IMR-90 (cell line): ENCODE data around the gene CMIP. TPM values are rescaled to one million over a fixed set of nuclear protein-coding genes. Genes with fewer than 3 reads are reported as not detected.
"Not testable (repeated sequence)": the region's sequence is repeated elsewhere in the genome, so short reads cannot be mapped to it uniquely, and the experiment has no call there.

ENCODE experiments used
- ATAC-seq: fragments of 200-7000 bp; cut with Tn5 transposase; 2 replicates; pipeline ENCODE4 v1.9.1; 2020; ENCODE audit warnings: low read depth, mild to moderate bottlenecking, moderate library complexity
- BruUV-seq: library from RNA; stranded (reverse); fragments of 400-500 nt; replicated peaks from 2 replicates; lab custom pipeline; 2021; lab: Mats Ljungman, UMichigan
- CTCF ChIA-PET: fragments of 300-600 bp; formaldehyde crosslinking; extraction: SDS; loops from one replicate; lab custom pipeline; 2021; ENCODE audit warnings: antibody characterized with exemption; lab: Yijun Ruan, JAX
- POLR2A ChIA-PET: fragments of 300-600 bp; sonication (Branson Sonifier 250); formaldehyde crosslinking; loops from one replicate; lab custom pipeline; 2022; ENCODE audit warnings: antibody characterized with exemption; ENCODE audit not compliant: unreplicated experiment; lab: Charles Lee
- DNase-seq: peaks from one replicate; pipeline ENCODE4 v3.0.0; 2013
- H2AFZ ChIP-seq: replicated peaks from 2 replicates; pipeline ENCODE3; 2013; ENCODE audit warnings: low read length, mild to moderate bottlenecking; ENCODE audit not compliant: poor library complexity
- H2AK5ac ChIP-seq: 2 replicates; pipeline ENCODE4 v1.6.1; 2013; ENCODE audit warnings: low read depth, low read length, inconsistent platforms
- H2AK9ac ChIP-seq: replicated peaks from 2 replicates; pipeline ENCODE3; 2013; ENCODE audit warnings: mild to moderate bottlenecking, low read depth, low read length, moderate library complexity; ENCODE audit not compliant: poor library complexity
- H2BK120ac ChIP-seq: 2 replicates; pipeline ENCODE4 v1.6.1; 2013; ENCODE audit warnings: low read depth, low read length, inconsistent platforms
- H2BK15ac ChIP-seq: 3 replicates; pipeline ENCODE4 v1.6.1; 2013; ENCODE audit warnings: low read depth, low read length, inconsistent platforms
- H2BK20ac ChIP-seq: 2 replicates; pipeline ENCODE4 v1.6.1; 2013; ENCODE audit warnings: low read depth, mild to moderate bottlenecking, inconsistent platforms, low read length, moderate library complexity
- H2BK5ac ChIP-seq: 2 replicates; pipeline ENCODE4 v1.6.1; 2013; ENCODE audit warnings: mild to moderate bottlenecking, low read depth, low read length, inconsistent platforms; ENCODE audit not compliant: poor library complexity, severe bottlenecking
- H3K14ac ChIP-seq: replicated peaks from 2 replicates; pipeline ENCODE4 v1.6.1; 2013; ENCODE audit warnings: low read depth, low read length, inconsistent platforms
- H3K18ac ChIP-seq: 2 replicates; pipeline ENCODE4 v1.6.1; 2013; ENCODE audit warnings: low read depth, low read length, control low read depth
- H3K23ac ChIP-seq: 2 replicates; pipeline ENCODE4 v1.6.1; 2013; ENCODE audit warnings: low read depth, low read length, inconsistent platforms
- H3K27ac ChIP-seq: 2 replicates; pipeline ENCODE4 v1.5.1; 2013; ENCODE audit warnings: mild to moderate bottlenecking, control low read depth, low read length; ENCODE audit not compliant: insufficient read depth
- H3K27me3 ChIP-seq: 2 replicates; pipeline ENCODE4 v1.6.1; 2013; ENCODE audit warnings: low read length; ENCODE audit not compliant: control insufficient read depth, insufficient read depth
- H3K36me3 ChIP-seq: 2 replicates; pipeline ENCODE4 v1.6.1; 2013; ENCODE audit warnings: low read length, mixed read lengths; ENCODE audit not compliant: control insufficient read depth, insufficient read depth
- H3K4ac ChIP-seq: 2 replicates; pipeline ENCODE4 v1.6.1; 2013; ENCODE audit warnings: low read depth, low read length, inconsistent platforms
- H3K4me1 ChIP-seq: 2 replicates; pipeline ENCODE4 v1.6.1; 2013; ENCODE audit warnings: low read length, mixed read lengths; ENCODE audit not compliant: control insufficient read depth, insufficient read depth
- H3K4me2 ChIP-seq: 2 replicates; pipeline ENCODE4 v1.6.1; 2013; ENCODE audit warnings: low read depth, mild to moderate bottlenecking, control low read depth, low read length, moderate library complexity
- H3K4me3 ChIP-seq: 2 replicates; pipeline ENCODE4 v1.5.1; 2013; ENCODE audit warnings: low read depth, mild to moderate bottlenecking, control low read depth, low read length, moderate library complexity; ENCODE audit not compliant: insufficient read depth
- H3K56ac ChIP-seq: 2 replicates; pipeline ENCODE4 v1.6.1; 2013; ENCODE audit warnings: low read length, inconsistent platforms; ENCODE audit not compliant: insufficient read depth; ENCODE audit errors: extremely low read depth
- H3K79me1 ChIP-seq, 2 experiments: 2 replicates each; pipeline ENCODE4 v1.6.1; 2013; ENCODE audit warnings: low read length in 2 of 2, inconsistent platforms in 1 of 2, low read depth in 1 of 2
- H3K9ac ChIP-seq: 2 replicates; pipeline ENCODE4 v1.6.1; 2013; ENCODE audit warnings: low read depth, low read length, control low read depth
- H3K9me1 ChIP-seq: 2 replicates; pipeline ENCODE4 v1.6.1; 2013; ENCODE audit warnings: low read length, inconsistent platforms; ENCODE audit not compliant: insufficient read depth
- H3K9me3 ChIP-seq: 2 replicates; pipeline ENCODE4 v1.6.1; 2013; ENCODE audit warnings: low read length; ENCODE audit not compliant: control insufficient read depth, insufficient read depth
- H4K20me1 ChIP-seq: 2 replicates; pipeline ENCODE4 v1.6.1; 2013; ENCODE audit warnings: low read length, inconsistent platforms; ENCODE audit not compliant: insufficient read depth
- H4K5ac ChIP-seq: 2 replicates; pipeline ENCODE4 v1.6.1; 2013; ENCODE audit warnings: mild to moderate bottlenecking, low read depth, low read length, control low read depth
- H4K8ac ChIP-seq, 2 experiments: 2 replicates each; pipeline ENCODE4 v1.6.1; 2013; ENCODE audit warnings: low read depth in 2 of 2, low read length in 2 of 2, control low read depth in 1 of 2, inconsistent platforms in 1 of 2
- H4K91ac ChIP-seq: 2 replicates; pipeline ENCODE4 v1.6.1; 2013; ENCODE audit warnings: low read depth, low read length, inconsistent platforms; ENCODE audit not compliant: insufficient read depth
- WGBS, 2 experiments: methylation state at CpG; one replicate each; pipeline versions ENCODE4 v1.1.5 to v1.1.7; 2013; ENCODE audit warnings: missing lambda C conversion rate in 2 of 2; ENCODE audit not compliant: insufficient read length in 1 of 2; ENCODE audit errors: extremely low coverage in 2 of 2; 5-methylcytosine and 5-hydroxymethylcytosine counted together
- dilution Hi-C: fragments of 300-500 bp; cut with HindIII; formaldehyde crosslinking; loops from one replicate; pipeline ENCODE4 v1.14.3; 2018; ENCODE audit warnings: low sequenced_read_pairs; ENCODE audit not compliant: unreplicated experiment
- in situ Hi-C: fragments of 300-500 bp; cut with MboI; formaldehyde crosslinking; loops from 3 replicates; pipeline ENCODE4 v1.14.3; 2019; ENCODE audit warnings: low sequenced_read_pairs, inconsistent platforms, mixed read lengths
- intact Hi-C: fragments of 100-400 bp; cut with micrococcal nuclease; formaldehyde crosslinking; loops from 2 replicates; pipeline ENCODE4 v1.10.0; 2022
- polyA plus RNA-seq, 3 experiments: library from polyadenylated mRNA; depleted of rRNA; stranded (reverse); fragments of >200 nt; gene quantifications; 2 replicates each; pipeline ENCODE4 v1.2.3, GENCODE V29; 2012; ENCODE audit warnings: low replicate concordance in 1 of 3
- total RNA-seq: library from RNA; depleted of rRNA; stranded (reverse); fragments of >200 nt; gene quantifications from 2 replicates; pipeline ENCODE4 v1.2.3, GENCODE V29; 2012

CMIP gene
- total and polyA plus RNA-seq, 2 of the 4 experiments (the other 2 are of a cell fraction) = 3.2 to 11.6 TPM

GRCh38 chr16:81422153-81422552, 22.5 kb upstream of the CMIP start:
- POLR2A ChIA-PET, H3K27me3 ChIP-seq, H3K9me3 ChIP-seq: not testable (repeated sequence)

More at GRCh38 chr16:81422153-81422552, 22.5 kb upstream of the CMIP start:
- H2AFZ ChIP-seq, dilution Hi-C loops, DNase-seq, H4K91ac ChIP-seq, H3K4ac ChIP-seq, H3K56ac ChIP-seq, H3K18ac ChIP-seq, H2BK120ac ChIP-seq, BruUV-seq, ATAC-seq, H3K9me1 ChIP-seq, H3K9ac ChIP-seq, H3K4me2 ChIP-seq, H3K27ac ChIP-seq, H4K20me1 ChIP-seq, H3K14ac ChIP-seq, in situ Hi-C loops, CTCF ChIA-PET, H2AK9ac ChIP-seq, H2BK20ac ChIP-seq, intact Hi-C loops, H3K79me1 ChIP-seq, H3K36me3 ChIP-seq, H4K8ac ChIP-seq, H2AK5ac ChIP-seq, H4K5ac ChIP-seq, H3K4me1 ChIP-seq, H2BK5ac ChIP-seq, H2BK15ac ChIP-seq, H3K4me3 ChIP-seq, H3K23ac ChIP-seq: not testable (repeated sequence)
- no CpG with 5 or more reads among the region's 7 CpGs for WGBS, 2 experiments
